PFSK-1 (cell line): ENCODE data around the gene DLGAP1.

ENCODE experiments used
- FOXP2 ChIP-seq: optimal IDR thresholded peaks from 2 replicates; pipeline ENCODE3; 2011; ENCODE audit warnings: borderline replicate concordance, control low read depth, inconsistent platforms; ENCODE audit not compliant: insufficient read depth; ENCODE audit errors: extremely low read length, extremely low read depth
- POLR2AphosphoS5 ChIP-seq: IDR thresholded peaks from 2 replicates; pipeline ENCODE4 v1.6.1; 2012; ENCODE audit warnings: low read depth, mild to moderate bottlenecking, control low read depth, low read length, moderate library complexity
- SIN3A ChIP-seq: IDR thresholded peaks from 2 replicates; pipeline ENCODE4 v1.6.1; 2012; ENCODE audit warnings: mild to moderate bottlenecking, low read length, moderate library complexity, borderline replicate concordance; ENCODE audit not compliant: insufficient read depth
- TAF1 ChIP-seq: IDR thresholded peaks from 2 replicates; pipeline ENCODE4 v1.6.1; 2012; ENCODE audit warnings: low read length, control low read depth, borderline replicate concordance; ENCODE audit not compliant: insufficient read depth
- TF ChIP-seq, protein P1 (sequence below), 2 experiments: IDR thresholded peaks; 2 replicates each; pipeline versions ENCODE4 v1.6.1 to v1.8.0; 2011 to 2012; ENCODE audit warnings: low read depth in 2 of 2, low read length in 2 of 2, control low read depth in 1 of 2, inconsistent platforms in 1 of 2, mild to moderate bottlenecking in 1 of 2, moderate library complexity in 1 of 2; ENCODE audit not compliant: insufficient read depth in 1 of 2

Gene DLGAP1

DNA sequence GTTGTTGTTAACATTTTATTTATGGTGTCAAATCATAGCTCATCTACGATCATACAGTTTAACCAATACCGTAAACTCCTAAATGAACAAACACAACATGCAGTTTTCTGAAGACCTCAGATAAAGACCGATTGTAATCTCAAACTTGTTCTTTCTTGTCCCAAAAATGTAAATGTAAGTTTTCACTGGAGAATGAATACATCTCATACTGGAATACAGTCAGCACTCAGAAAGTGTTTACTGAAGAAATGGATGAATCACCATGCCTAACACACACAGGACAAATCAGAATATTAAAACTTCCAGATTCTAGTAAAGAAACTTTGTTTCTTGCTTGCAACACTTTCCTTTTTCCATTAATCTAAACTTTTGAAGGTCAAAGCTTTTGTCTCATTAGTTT, 380.5 kb downstream of the DLGAP1 start:
- no peak for TF ChIP-seq FOXP2
- TF ChIP-seq, protein P1, sequence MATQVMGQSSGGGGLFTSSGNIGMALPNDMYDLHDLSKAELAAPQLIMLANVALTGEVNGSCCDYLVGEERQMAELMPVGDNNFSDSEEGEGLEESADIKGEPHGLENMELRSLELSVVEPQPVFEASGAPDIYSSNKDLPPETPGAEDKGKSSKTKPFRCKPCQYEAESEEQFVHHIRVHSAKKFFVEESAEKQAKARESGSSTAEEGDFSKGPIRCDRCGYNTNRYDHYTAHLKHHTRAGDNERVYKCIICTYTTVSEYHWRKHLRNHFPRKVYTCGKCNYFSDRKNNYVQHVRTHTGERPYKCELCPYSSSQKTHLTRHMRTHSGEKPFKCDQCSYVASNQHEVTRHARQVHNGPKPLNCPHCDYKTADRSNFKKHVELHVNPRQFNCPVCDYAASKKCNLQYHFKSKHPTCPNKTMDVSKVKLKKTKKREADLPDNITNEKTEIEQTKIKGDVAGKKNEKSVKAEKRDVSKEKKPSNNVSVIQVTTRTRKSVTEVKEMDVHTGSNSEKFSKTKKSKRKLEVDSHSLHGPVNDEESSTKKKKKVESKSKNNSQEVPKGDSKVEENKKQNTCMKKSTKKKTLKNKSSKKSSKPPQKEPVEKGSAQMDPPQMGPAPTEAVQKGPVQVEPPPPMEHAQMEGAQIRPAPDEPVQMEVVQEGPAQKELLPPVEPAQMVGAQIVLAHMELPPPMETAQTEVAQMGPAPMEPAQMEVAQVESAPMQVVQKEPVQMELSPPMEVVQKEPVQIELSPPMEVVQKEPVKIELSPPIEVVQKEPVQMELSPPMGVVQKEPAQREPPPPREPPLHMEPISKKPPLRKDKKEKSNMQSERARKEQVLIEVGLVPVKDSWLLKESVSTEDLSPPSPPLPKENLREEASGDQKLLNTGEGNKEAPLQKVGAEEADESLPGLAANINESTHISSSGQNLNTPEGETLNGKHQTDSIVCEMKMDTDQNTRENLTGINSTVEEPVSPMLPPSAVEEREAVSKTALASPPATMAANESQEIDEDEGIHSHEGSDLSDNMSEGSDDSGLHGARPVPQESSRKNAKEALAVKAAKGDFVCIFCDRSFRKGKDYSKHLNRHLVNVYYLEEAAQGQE (IDR thresholded peaks at IDR 0.05; ENCODE audit: insufficient read depth in 1 of 2, low read depth in 2 of 2, low read length in 2 of 2): no peak
- no peak for TF ChIP-seq TAF1
- no peak for TF ChIP-seq SIN3A
- TF ChIP-seq POLR2AphosphoS5: no peak

DNA sequence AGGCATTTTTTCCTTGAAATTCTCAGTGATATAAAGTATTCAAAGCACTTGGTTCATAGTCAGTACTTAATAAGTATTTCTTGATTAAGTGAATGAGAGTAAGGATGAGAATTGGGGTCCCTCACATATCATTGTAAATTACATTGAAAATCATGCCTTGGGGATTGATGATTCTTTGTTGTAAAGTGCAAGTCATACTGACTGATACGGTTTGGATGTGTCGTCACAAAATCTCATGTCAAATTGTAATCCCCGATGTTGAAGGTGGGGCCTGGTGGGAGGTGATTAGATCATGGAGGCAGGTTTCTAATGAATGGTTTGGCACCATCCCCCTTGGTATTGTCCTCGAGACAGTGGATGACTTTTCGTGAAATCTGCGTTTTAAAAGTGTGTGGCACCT, 385.9 kb downstream of the DLGAP1 start:
- TF ChIP-seq FOXP2: no peak
- no peak for TF ChIP-seq POLR2AphosphoS5
- TF ChIP-seq, protein P1 (IDR thresholded peaks at IDR 0.05; ENCODE audit: insufficient read depth in 1 of 2, low read depth in 2 of 2, low read length in 2 of 2): no peak
- no peak for TF ChIP-seq SIN3A
- TF ChIP-seq TAF1: no peak

DNA sequence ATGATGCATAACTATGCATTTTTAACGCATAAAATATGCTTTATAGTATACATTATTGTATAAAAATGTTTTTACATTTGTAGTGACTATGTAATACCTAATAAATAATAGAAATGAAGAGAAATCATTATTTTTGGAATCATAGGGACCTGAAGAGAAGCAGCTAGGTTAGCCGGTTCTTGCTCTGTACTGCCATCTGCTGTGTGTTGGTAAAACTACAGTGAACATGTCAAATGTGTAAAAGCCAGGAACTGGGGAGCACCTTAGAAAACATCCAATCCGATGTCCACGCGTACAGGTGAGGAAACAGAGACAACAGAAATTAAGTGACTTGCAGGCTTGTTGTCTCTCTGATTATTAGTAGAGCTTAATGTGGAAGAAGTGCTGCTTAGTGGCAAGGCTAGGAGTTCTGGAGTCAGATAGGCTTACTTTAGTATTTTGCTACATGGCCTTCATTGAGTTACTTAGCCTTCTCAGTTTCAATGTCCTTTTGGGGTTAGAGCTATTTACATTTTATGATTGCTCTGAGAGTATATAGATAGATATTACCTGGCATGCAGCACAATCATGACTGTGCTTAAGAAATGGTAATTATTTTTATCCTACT, 386.5 kb downstream of the DLGAP1 start:
- TF ChIP-seq SIN3A (no peak), FOXP2 (no peak)

DNA sequence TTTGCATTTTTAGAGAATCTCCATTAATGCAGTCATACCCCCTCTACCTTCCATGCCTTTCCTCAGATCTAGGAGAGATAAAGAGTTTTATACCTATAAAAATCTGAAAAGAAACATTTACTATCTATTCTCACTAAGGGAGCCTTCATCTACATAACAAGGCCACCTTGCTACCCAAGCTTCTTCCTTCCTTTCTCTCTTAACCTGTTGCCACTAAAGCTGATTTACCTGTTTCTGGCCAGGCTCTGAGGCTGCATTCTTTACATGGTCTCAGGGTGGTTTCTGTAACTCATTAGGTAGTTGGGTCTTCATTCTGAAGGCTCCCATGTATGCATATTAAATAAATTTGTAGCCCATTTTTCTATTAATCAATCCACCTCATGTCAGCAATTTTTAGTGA, 391.6 kb downstream of the DLGAP1 start:
- TF ChIP-seq SIN3A (no peak), FOXP2 (no peak), TAF1 (no peak), POLR2AphosphoS5 (no peak)
- TF ChIP-seq, protein P1 (IDR thresholded peaks at IDR 0.05; ENCODE audit: insufficient read depth in 1 of 2, low read depth in 2 of 2, low read length in 2 of 2): no peak

DNA sequence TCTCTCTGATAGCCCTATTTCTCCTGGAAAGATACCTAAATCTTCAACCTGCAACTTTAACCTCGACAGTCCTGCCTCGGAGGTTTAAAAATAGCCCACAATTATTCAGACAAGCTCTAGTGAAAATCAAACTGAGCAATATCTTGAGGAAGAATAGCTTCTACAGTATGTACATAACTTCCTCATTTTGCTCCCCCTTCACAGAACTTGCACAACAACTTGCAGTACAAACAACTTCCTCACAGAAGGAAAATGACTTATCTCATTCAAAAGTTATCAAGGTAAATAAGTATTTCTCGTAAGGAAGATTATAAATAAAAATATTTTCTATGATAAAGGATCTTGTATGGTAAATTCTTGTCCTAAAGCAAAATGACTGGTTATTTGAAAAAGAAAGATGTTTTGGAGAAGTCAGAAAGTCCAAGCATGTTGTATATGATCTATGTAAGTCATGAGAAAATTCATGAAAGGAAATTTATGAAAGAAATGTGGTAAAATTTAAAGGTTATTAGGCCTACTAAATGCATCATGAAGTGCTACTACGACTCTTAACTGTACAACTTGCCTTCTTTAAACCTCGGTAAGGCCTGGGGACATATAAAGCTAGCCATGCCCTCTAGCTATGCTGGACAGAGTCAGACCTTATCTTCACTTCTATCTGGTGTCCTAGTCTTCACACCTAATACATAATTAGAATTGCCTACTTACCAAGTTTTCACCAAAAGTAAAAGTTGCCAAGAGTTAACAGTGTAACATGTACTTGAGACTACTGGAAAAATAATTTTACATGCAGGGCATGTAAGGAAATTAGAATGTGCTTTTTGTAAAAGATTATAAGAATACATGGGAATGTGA, 394.5 kb downstream of the DLGAP1 start:
- TF ChIP-seq SIN3A (no peak), POLR2AphosphoS5 (no peak)

DNA sequence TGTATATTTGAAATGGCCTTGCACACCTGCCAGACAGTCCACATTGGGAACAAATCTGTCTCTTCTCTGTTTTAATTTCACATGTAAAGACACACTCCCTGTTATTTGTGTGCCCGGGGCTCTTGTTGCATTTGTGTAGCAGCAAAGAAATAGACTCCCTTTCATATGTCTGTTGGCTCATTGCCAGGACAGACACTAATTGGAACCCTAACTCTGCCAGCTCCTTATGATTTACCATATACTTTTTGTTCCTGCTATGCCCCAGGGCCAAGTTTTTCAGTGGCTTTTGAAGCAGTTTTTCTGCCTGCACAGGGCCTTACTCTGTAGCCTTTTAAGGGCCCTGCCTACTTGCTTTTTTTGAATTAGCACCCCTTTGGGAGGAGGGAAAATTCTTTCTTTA, 396.9 kb downstream of the DLGAP1 start:
- TF ChIP-seq FOXP2: no peak
- TF ChIP-seq, protein P1 (IDR thresholded peaks at IDR 0.05; ENCODE audit: insufficient read depth in 1 of 2, low read depth in 2 of 2, low read length in 2 of 2): no peak
- no peak for TF ChIP-seq TAF1
- TF ChIP-seq POLR2AphosphoS5: no peak
- TF ChIP-seq SIN3A: no peak
